ENCODE data around the gene MAGI1. TPM values are rescaled to one million over a fixed set of nuclear protein-coding genes. Genes with fewer than 3 reads are reported as not detected.

The MAGI1 gene
- total RNA-seq, 1 donor from 2014 or later, result 47.1 TPM

DNA sequence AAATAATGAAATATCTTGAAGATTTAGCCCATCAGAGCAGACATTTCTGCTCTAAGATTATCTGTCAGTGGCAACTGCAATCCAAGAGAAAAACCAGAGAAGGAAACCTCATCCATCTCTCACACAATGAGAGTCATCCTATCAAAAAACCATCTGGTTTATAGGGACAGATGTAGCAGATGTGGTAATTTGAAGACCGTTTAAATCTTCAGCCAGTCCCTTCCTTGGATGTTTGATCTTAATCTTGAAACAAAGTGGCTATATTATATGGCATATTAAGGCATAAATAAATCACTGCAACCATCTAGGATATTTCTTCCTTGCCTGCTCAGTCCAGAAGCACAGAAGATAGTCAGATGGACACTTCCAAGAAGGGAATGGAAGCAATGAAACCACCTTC is 305.3 kb downstream of the MAGI1 start:
- intact Hi-C loops (cut with DNase I), result loop anchor here (10.0 kb wide), 1 partner anchor 1209 kb away; no protein-coding TSS in a partner anchor
- H3K27me3 ChIP-seq, result no peaks in the 10 kb centered on the region
- DNase-seq (ENCODE audit: extremely low spot score in 2 of 2), result no peak
- no peak overlapping the region for H3K27ac ChIP-seq
- no peak overlapping the region for H3K4me3 ChIP-seq
- no peaks in the 10 kb centered on the region for H3K9me3 ChIP-seq
- H3K4me1 ChIP-seq, result peaks cover 9% of the 10 kb centered on the region
- no peaks in the 10 kb centered on the region for H3K36me3 ChIP-seq
- TF ChIP-seq, protein P1, sequence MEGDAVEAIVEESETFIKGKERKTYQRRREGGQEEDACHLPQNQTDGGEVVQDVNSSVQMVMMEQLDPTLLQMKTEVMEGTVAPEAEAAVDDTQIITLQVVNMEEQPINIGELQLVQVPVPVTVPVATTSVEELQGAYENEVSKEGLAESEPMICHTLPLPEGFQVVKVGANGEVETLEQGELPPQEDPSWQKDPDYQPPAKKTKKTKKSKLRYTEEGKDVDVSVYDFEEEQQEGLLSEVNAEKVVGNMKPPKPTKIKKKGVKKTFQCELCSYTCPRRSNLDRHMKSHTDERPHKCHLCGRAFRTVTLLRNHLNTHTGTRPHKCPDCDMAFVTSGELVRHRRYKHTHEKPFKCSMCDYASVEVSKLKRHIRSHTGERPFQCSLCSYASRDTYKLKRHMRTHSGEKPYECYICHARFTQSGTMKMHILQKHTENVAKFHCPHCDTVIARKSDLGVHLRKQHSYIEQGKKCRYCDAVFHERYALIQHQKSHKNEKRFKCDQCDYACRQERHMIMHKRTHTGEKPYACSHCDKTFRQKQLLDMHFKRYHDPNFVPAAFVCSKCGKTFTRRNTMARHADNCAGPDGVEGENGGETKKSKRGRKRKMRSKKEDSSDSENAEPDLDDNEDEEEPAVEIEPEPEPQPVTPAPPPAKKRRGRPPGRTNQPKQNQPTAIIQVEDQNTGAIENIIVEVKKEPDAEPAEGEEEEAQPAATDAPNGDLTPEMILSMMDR (IDR thresholded peaks at IDR 0.05), result no peak
- TF ChIP-seq POLR2AphosphoS5 (IDR thresholded peaks at IDR 0.05; ENCODE audit: insufficient read depth in 1 of 2, low read depth in 1 of 2) (no peak), POLR2A (IDR thresholded peaks at IDR 0.05) (no peak)

DNA sequence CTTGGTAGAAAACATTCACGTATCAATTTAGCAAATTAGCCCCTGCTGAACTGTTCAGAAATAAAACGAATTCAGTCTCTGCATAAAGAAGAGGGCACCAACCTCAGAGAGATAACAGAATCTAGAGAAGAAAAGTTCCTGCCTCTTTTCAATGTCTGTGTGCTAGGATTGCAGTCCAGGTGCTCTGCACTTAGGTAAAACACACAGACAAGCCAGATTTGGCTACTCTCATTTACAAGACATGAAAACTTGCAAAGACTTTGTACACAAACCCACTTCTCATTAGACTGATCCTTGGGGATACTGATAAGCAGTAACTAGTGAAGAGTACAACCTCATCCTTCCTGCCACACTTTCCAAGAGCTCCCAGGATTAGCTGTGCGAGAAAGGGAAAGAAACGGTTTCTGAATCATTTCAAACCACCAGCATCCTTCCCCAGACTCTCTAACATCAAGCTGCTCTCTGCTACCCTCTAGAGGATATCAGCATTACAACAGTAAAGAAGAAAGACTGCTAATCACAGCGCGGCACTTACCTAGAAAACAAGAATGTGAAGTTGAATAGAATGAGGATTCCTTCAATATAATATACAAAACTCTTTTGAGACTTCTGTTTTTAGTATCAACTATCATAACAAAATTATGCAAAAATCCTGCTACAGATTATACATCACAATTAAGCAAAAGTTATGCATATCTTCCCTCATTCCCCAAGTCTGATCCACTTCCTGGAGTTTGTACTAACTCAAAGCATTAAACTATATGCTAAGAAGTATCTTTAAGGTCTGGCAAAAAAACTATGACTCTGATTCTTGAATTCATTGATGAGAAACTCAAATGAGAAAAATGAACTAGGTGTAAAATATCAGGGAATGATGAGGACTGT is 306.4 kb downstream of the MAGI1 start:
- Histone ChIP-seq H3K27ac (no peak overlapping the region), H3K4me1 (peaks cover 9% of the 10 kb centered on the region), H3K36me3 (no peaks in the 10 kb centered on the region), H3K4me3 (no peak overlapping the region), H3K27me3 (no peaks in the 10 kb centered on the region), H3K9me3 (no peaks in the 10 kb centered on the region)
- TF ChIP-seq, protein P1 (IDR thresholded peaks at IDR 0.05), result peak; percentile 39 to 63 (median 59)
- TF ChIP-seq POLR2A (IDR thresholded peaks at IDR 0.05) (no peak), POLR2AphosphoS5 (IDR thresholded peaks at IDR 0.05; ENCODE audit: insufficient read depth in 1 of 2, low read depth in 1 of 2) (peak in 1 of 2 donors; percentile 27)
- intact Hi-C loops (cut with DNase I), result loop anchor here (10.0 kb wide), 1 partner anchor 1207 kb away; no protein-coding TSS in a partner anchor
- no peak for DNase-seq (ENCODE audit: extremely low spot score in 2 of 2)

DNA sequence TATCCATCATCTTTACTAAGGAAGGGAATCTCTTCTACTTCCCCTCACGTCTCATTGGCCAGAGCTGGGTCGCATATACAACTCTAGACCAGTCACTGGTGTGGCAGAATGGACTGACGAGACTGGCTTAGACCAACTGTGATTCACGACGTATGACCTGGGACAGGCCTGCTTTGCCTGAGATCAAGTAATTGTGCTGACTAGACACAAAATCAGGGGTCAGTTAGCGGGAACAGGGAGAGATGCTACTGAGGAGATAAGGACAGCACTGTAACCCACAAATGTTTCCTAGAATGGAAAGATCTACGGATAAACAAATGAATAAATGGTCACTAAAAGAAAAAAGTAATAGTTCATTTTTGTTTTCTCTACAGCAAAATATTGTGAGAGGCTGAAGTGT is 308.3 kb downstream of the MAGI1 start:
- Histone ChIP-seq H3K27me3 (no peaks in the 10 kb centered on the region), H3K4me3 (no peak overlapping the region), H3K27ac (no peak overlapping the region), H3K9me3 (no peaks in the 10 kb centered on the region), H3K4me1 (peaks cover 9% of the 10 kb centered on the region), H3K36me3 (no peaks in the 10 kb centered on the region)
- intact Hi-C loops (cut with DNase I), result loop anchor here (10.0 kb wide), 1 partner anchor 1206 kb away; no protein-coding TSS in a partner anchor
- TF ChIP-seq, protein P1 (IDR thresholded peaks at IDR 0.05), result no peak
- no peak for TF ChIP-seq POLR2AphosphoS5 (IDR thresholded peaks at IDR 0.05; ENCODE audit: insufficient read depth in 1 of 2, low read depth in 1 of 2)
- no peak for TF ChIP-seq POLR2A (IDR thresholded peaks at IDR 0.05)
- no peak for DNase-seq (ENCODE audit: extremely low spot score in 2 of 2)

DNA sequence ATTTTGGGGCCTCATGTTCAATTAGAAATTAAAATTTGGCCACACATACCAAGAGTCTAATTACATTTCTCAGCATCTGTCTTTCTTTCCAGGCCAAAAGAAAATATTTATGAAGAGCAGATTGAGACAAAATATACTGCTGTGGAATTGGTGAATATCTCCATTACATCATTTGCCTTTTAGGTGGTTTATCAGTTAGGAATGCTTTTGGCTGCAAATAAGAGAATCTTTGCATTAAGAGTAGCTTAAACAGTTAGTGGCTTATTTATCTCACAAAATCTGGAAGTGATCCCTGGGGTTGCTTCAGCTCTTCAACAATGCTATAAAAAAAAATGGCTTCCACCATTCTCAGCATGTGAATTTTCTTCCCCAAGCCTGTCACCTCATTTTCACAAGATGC is 308.7 kb downstream of the MAGI1 start:
- intact Hi-C loops (cut with DNase I), result loop anchor here (10.0 kb wide), 1 partner anchor 1205 kb away; no protein-coding TSS in a partner anchor
- TF ChIP-seq, protein P1 (IDR thresholded peaks at IDR 0.05), result no peak
- TF ChIP-seq POLR2AphosphoS5 (IDR thresholded peaks at IDR 0.05; ENCODE audit: insufficient read depth in 1 of 2, low read depth in 1 of 2) (no peak), POLR2A (IDR thresholded peaks at IDR 0.05) (no peak)
- H3K4me3 ChIP-seq, result no peak overlapping the region

DNA sequence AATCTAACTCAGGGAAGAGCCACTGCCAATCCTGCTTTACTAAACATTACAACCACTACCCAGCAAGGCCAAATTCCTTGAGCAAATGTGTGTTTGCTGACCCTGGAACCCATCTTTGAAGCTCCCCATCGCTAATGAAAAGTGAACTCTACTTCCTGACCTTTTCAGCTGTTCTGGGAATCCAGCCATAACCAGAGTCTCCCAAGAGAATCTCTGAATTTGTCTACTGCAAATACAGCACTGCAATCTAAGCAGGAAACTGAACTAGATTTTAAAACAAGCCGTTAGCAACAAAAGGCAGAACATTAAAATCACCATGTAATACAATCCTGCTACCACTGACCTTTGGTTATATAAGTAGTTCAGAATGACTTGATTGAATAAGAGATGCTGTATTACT is 309.2 kb downstream of the MAGI1 start:
- intact Hi-C loops (cut with DNase I), result no loop called here
- no peaks in the 10 kb centered on the region for H3K36me3 ChIP-seq
- DNase-seq (ENCODE audit: extremely low spot score in 2 of 2), result no peak

More for the DNA sequence above, 308.7 kb downstream of the MAGI1 start:
- H3K4me1 ChIP-seq, result peaks cover 9% of the 10 kb centered on the region
- no peaks in the 10 kb centered on the region for H3K9me3 ChIP-seq
- no peak for DNase-seq (ENCODE audit: extremely low spot score in 2 of 2)
- no peaks in the 10 kb centered on the region for H3K27me3 ChIP-seq
- H3K36me3 ChIP-seq, result no peaks in the 10 kb centered on the region
- H3K27ac ChIP-seq, result no peak overlapping the region

More for the DNA sequence above, 309.2 kb downstream of the MAGI1 start:
- no peaks in the 10 kb centered on the region for H3K27me3 ChIP-seq
- TF ChIP-seq POLR2AphosphoS5 (IDR thresholded peaks at IDR 0.05; ENCODE audit: insufficient read depth in 1 of 2, low read depth in 1 of 2) (no peak), POLR2A (IDR thresholded peaks at IDR 0.05) (no peak)
- TF ChIP-seq, protein P1 (IDR thresholded peaks at IDR 0.05), result no peak
- H3K4me3 ChIP-seq, result no peak overlapping the region
- no peak overlapping the region for H3K27ac ChIP-seq
- peaks cover 9% of the 10 kb centered on the region for H3K4me1 ChIP-seq
- H3K9me3 ChIP-seq, result no peaks in the 10 kb centered on the region

Measured in vagina (tissue), 2 donors.